ENCODE results near the gene CCT4.
"Not testable (repeated sequence)": the region's sequence is repeated elsewhere in the genome, so short reads cannot be mapped to it uniquely, and the experiment has no call there.

The CCT4 gene

DNA sequence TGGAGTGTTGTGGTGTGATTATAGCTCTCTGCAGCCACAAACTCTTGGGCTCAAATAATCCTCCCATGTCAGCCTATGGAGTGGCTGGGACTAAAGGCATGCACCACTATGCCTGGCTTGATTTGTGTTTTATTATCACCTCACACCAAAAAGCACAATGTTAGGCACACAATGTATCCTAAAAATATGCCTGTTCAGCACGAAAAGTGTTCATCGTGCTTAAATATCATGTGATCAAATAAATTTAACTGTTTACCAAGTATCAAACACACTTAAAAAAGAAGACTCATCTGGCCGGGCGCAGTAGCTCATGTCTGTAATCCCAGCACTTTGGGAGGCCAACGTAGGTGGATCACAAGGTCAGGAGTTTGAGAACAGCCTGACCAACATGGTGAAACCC is 5.6 kb downstream of the CCT4 start:
- in situ Hi-C loops (cut with HindIII; ENCODE audit: low sequenced_read_pairs): no loop called here

DNA sequence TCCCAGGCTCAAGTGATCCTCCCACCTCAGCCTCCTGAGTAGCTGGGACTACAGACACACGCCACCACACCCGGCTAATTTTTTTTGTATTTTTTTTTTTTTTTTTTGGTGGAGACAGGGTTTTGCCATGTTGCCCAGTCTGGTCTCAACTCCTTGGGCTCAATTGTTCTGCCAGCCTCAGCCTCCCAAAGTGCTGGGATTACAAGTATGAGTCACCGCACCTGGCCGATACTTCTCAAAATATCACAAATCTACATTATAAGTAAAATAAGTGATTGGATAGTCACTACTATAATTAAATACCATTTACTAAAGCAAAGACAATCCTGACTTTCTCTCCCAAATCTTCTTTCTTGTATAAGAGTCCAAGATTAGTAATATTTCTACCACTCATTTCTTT is 9.1 kb downstream of the CCT4 start:
- in situ Hi-C loops (cut with HindIII; ENCODE audit: low sequenced_read_pairs): not testable (repeated sequence)

DNA sequence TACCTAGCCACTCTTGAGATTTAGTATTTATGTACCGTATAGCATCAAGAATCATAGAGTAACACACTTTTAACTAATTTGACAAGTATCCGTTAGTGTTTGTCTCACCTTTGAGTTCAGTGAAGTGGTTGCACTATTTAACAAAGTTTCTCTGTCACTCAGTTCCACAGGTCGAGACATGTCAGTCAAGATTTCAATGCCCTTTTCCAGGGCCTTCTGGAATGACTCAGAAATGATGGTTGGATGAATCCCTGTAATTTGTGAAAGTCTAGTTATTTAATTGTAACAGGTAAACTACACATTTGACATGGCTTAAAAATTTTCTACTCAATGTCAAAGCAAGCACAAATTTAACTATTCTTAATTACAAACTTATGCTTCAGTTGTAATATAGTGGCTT is 9.7 kb downstream of the CCT4 start:
- in situ Hi-C loops (cut with HindIII; ENCODE audit: low sequenced_read_pairs): no loop called here

DNA sequence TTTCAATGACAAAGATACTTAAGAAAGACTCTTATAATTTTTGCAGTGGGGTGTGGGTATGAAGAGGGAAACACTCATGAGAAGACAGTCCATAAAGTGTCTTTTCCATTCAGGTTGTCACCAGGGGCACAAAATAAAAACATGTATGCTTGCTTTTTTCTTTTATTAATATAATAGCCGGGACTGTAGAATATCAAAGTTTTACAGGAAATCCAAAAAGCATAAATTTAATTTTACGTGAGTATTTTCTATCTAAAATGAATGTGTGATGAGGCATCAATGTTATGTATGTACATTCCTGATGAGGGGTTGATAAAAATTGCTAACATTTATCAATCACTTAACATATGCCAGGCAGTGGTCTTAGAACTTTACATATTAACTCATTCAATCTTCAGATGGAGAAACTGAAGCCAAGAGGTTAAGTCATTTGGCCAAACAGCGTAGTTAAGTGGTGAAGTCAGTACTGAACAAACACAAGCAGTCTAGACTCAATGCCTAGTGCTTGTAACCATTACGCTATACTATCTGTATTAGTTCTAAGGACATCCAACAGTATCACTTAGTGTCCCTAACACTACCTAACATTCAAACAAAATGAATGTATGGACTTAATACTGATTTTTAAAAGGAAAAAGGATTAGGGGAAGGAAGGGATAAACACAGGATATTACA is 10.7 kb downstream of the CCT4 start:
- in situ Hi-C loops (cut with HindIII; ENCODE audit: low sequenced_read_pairs): no loop called here

DNA sequence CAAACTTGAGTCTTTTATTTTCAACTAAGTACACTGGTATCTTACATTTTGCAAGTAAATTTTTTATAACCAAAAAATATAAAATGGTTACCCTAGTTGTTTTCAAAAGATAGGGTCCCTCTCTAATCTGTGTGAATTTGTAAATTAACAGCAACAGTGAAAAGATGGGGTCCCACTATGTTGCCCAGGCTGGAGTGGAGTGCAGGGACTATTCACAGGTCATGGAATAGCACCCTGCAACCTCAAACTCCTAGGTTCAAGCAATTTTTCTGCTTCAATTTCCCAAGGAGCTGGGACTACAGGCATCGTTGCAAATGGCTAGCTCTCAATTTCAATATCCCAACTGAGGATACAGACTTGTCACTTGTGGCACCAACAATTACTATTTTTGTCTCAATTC is 12.1 kb downstream of the CCT4 start:
- in situ Hi-C loops (cut with HindIII; ENCODE audit: low sequenced_read_pairs): no loop called here

DNA sequence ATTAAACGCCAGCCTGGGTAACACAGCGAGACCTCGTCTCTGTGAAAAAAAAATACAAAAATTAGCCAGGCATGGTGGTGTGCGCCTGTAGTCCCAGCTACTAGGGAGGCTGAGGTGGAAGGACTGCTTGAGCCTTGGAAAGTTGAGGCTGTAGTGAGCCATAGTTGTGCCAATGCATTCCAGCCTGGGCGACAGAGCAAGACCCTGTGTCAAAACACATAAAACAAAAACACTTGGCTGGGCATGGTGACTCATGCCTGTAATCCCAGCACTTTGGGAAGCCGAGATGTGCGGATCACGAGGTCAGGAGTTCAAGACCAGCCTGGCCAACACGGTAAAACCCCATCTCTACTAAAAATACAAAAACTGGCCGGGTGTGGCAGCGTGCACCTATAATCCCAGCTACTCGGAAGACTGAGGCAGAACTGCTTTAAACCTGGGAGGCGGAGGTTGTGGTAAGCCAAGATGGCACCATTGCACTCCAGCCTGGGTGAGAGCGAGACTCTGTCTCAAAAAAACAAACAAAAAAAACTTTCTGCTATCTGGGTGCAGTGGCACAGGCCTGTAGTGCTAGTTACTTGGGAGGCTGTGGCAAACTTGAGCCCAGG is 21.9 kb downstream of the CCT4 start:
- in situ Hi-C loops (cut with HindIII; ENCODE audit: low sequenced_read_pairs): loop anchor here (25.0 kb wide), 1 partner anchor 354 kb away; no protein-coding TSS in a partner anchor

DNA sequence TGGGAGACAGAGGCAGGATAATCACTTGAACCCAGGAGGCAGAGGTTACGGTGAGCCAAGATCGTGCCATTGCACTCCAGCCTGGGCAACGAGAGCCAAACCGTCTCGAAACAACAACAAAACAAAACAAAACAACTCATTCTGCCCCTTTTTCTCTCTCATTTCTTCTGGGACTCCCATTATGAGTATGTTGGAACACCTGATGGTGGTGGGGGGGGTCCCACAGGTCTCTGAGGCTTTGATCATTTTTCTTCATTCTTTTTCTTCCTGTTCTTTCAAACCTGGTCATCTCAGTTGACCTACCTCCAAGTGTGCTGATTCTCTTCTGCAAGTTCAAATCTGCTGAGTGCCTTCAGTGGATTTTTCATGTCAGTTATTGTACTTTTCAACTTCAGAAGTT is 26.4 kb downstream of the CCT4 start:
- in situ Hi-C loops (cut with HindIII; ENCODE audit: low sequenced_read_pairs): loop anchor here (25.0 kb wide), 1 partner anchor 350 kb away; no protein-coding TSS in a partner anchor

DNA sequence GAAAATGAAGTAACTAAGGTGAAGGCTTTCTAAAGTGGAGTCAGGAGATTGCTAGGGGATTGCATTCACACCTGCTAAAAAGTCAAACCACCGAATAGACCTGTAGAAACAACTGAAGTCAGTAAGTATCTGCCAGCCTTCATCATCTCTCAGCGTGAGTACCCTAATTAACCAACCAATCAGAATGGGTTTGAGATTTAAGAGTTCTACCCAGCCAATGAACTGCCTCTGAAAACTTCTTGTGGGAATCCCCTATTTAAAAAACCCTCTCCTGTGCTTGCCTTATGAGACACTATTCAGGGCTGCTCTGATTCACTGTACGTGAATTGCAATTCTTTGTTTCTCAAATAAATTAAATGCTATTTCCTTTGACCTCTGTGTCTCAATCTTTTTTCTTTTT is 31.2 kb downstream of the CCT4 start:
- in situ Hi-C loops (cut with HindIII; ENCODE audit: low sequenced_read_pairs): loop anchor here (25.0 kb wide), 1 partner anchor 345 kb away; no protein-coding TSS in a partner anchor

DNA sequence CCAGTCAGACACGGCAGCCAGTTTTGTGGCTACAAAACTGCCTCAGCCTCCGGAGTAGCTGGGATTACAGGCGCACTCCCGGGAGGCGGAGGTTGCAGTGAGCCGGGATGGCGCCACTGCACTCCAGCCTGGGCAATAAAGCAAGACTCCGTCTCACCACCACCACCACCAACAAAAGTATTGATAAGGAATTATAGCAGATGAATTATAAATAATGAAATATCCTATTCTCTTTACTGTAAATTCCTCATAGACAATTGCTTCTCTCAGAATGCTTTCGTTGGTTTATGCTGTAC is 33.2 kb downstream of the CCT4 start:
- in situ Hi-C loops (cut with HindIII; ENCODE audit: low sequenced_read_pairs): loop anchor here (25.0 kb wide), 1 partner anchor 343 kb away; no protein-coding TSS in a partner anchor

DNA sequence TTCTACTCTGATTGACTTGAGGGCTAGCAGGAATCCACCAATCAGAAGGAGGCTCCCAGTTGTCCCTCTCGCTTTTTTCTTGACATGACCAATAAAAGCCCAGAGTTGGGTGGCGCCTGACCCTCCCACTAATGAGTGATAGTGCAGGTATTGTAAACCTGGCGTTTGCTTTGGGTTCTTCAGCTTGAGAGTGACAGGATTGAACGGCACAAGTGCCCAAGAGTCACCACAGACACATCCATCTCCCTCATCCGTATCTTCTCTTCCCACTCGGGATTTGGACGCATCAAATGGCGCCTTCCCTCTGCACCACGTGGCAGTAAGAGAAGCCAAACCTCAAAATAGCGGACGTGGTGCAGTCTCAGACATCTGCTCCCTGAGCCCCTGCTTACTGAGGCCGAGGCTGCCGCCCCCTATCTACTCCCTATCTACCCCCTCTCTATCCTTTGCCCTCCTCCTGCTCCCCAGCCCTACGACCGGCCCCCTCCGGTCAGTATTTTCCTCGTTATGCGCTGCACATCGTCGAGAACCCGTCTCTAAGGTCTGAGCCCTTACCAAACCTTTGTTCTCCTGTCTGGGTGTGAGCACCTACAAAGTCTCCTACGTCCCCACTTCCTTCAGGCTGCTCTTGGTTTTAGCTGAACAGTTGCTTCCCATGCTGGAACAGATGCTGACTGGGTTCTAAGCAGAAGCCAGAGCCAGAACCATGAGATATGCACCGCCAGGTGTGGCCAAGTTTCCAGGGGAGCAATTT is 33.7 kb downstream of the CCT4 start:
- in situ Hi-C loops (cut with HindIII; ENCODE audit: low sequenced_read_pairs): loop anchor here (25.0 kb wide), 1 partner anchor 342 kb away; no protein-coding TSS in a partner anchor

DNA sequence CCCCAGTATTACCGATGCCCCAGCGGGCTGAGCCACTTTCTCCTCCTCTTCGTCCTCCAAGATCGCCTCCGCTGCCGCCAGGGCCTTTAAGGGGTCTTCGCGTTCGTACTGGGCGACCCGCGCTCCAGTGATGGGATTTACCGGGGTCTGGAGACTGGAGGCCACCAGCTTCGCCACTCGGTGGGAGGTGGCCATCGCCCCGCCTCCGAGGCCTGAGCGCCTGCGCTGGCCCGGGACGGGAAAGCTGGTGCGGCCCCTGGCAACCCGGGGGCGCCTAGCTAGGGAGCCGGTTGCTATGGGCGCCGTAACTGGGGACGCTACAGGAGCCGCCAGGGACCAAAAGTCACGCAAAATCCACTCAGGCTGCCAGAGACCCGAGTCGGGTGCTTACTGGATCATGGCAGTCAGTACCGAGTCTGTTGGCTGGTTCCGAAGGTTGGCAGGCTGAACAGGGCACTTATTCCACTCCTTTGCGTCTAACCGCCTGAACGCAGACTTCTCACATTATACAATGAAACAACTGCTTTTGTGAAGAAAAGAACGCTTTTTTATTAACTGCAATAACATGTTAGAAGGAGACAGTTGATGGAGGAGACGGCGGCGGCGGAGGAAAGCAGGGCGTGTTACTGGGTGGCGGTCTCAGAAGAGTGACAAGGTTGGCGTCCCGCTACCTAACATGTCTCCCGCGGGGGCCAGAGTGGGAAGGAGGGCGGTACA is 34.5 kb downstream of the CCT4 start, which contains the start of gene FAM161A:
TSS of gene FAM161A (minus strand) at position 214 of the 717 bp plus-strand sequence. CDS start at position 195, 19 bp downstream.
- in situ Hi-C loops (cut with HindIII; ENCODE audit: low sequenced_read_pairs): loop anchor here (25.0 kb wide), 1 partner anchor 342 kb away; no protein-coding TSS in a partner anchor

DNA sequence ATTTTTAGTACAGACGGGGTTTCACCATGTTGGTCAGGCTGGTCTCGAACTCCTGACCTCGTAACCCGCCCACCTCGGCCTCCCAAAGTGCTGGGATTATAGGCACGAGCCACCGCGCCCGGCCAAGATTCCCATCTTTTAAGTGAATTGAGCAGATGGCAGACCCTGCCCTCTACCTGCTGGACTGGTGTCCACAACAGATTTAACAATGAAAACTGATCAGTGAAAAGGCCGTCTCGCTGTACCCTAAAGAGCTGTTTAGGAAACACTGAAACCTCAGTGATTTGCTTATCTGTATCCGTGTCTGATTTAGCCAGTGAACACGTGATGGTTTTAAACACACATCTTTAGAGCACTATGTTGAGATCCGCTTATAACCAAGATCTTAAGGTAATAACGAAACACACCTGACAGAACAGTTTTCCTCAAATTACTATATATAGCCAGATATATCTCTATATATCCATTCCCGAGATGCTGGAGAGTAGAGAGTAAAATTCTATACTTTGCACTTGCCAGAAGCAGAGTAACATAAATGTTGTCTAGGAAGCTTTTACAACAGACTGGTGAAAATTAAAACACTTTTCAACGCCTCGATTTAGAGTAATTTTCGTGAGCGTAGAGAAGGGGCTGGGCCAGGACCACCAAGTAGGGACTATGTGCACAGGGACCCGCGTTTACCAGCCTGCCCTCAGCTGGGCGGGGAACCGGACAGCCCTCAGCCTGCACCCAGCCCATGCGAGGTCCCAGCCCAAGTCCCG is 35.2 kb downstream of the CCT4 start:
- in situ Hi-C loops (cut with HindIII; ENCODE audit: low sequenced_read_pairs): loop anchor here (25.0 kb wide), 1 partner anchor 341 kb away; no protein-coding TSS in a partner anchor

DNA sequence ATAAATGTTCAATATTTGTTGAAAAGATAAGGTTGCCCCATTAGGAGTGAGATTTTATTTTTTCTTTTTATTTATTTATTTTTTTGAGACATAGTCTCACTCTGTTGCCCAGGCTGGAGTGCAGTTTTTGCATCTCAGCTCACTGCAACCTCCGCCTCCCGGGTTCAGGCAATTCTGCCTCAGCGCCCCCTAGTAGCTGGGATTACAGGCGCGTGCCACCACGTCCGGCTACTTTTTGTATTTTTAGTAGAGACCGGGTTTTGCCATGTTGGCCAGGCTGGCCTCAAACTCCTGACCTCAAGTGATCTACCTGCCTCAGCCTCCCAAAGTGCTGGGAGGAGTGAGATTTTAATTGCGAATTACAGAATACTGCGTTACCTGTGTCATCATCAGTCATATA is 37.2 kb downstream of the CCT4 start:
- in situ Hi-C loops (cut with HindIII; ENCODE audit: low sequenced_read_pairs): loop anchor here (25.0 kb wide), 1 partner anchor 339 kb away; no protein-coding TSS in a partner anchor

DNA sequence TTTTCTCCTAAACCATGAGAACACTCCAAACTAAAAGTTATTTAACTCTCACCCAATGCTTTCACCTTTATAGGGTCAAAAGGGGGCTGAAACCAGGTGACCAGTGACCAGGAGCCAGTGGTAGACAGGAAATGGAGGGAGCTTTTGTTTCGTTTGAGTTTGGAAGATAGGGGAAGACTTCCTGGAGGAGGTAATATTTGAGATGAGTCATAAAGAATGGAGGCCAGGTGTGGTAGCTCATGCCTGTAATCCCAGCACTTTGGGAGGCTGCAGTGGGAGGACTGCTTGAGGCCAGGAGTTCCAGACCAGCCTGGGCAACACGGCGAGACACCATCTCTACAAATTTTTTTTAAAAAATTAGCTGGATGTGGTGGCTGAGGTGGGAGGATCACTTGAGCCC is 43.1 kb downstream of the CCT4 start:
- in situ Hi-C loops (cut with HindIII; ENCODE audit: low sequenced_read_pairs): no loop called here

DNA sequence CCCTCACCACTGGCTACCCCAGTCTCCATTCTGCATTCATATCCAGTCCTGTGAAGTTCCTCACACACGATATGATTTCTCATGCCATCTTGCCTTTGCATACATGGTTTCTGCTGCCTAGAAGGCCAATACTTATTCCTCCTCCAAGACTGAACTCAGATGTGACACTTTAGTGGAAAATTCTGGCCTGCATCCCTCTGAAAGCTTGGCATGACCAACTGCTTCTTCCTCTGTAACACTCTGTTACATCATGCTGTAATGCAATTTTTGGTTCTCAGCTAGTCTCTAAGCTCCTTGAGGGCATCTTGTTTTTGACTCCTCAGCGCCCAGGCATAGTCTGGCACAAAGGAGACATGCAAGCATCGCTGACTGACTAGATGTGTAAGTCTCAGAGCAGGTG is 47.2 kb downstream of the CCT4 start:
- in situ Hi-C loops (cut with HindIII; ENCODE audit: low sequenced_read_pairs): no loop called here

DNA sequence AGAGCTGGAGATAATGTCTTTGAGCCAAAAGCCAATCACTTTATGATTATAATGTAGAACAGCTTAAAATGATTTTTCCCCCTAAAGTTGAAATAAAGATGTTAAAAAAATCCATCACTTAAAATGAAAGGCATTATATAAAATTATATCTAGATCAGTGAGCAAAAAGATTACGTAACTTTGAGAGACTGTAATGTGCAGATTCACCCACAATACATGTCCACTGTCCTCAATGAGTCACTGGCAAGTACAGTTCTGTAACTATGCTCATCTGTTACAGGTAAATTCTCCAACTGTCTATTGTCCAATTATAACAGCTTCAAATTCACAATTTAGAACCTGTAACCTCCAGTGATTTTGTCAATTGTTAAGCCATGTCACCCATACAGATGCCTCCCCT is 53.6 kb downstream of the CCT4 start:
- in situ Hi-C loops (cut with HindIII; ENCODE audit: low sequenced_read_pairs): no loop called here

DNA sequence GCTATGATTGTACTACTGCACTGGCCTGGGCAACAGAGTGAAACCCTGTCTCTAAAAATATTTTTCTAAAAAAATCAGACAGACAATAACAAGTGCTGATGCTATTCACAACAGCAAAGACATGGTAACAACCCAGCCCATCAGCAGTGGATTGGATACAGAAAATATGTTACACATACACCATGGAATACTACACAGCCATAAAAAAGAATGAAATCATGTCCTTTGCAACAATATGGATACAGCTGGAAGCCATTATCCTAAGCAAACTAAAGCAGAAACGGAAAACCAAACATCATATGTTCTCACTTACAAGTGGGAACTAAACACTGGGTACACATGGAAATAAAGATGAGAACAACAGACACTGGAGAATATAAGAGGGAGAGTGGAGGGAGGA is 54.5 kb downstream of the CCT4 start:
- in situ Hi-C loops (cut with HindIII; ENCODE audit: low sequenced_read_pairs): no loop called here

DNA sequence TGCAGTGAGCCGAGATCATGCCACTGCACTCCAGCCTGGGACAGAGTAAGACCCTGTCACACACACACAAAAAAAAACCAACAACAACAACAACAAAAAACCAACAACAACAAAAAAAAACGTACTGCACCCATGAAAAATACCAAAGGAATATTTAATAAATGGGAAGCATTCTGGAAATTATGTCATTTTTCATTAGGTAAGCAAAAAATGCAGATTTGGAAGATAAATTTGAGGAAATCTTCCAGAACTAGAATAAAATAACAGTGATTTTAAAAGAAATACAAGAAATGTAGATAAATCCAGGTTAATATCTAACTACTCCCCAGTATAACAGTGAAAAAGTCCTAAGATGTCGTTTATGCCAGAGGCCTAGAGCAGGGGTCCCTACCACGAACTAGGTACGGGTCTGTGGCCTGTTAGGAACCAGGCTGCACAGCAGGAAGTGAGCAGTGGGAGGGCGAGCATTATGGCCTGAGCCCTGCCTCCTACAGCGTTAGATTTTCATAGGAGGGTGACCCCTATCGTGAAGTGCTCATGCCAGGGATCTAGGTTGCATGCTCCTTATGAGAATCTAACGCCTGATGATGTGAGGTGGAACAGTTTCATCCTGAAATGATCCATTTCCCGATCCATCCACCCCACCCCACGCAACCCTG is 56.1 kb downstream of the CCT4 start:
- in situ Hi-C loops (cut with HindIII; ENCODE audit: low sequenced_read_pairs): no loop called here

DNA sequence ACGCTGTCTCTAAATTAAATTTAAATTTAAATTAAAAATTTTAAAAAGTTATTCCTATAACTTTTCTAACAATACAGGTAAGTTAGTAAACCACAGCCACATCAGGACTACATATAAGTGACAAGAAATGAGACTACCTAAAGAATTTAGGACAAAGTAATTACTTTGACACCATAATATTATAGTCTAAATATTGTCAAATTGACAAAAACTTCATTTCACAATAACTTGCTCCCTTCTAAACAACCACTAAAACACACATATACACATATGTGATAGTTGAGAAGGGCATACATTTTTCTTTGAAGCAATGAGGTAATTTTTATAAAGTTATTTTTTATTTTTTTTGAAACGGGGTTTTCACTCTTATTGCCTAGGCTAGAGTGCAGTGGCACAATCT is 66.2 kb downstream of the CCT4 start:
- in situ Hi-C loops (cut with HindIII; ENCODE audit: low sequenced_read_pairs): no loop called here
